ENCODE results near the gene MCCD1.
"Not testable (repeated sequence)": the region's sequence is repeated elsewhere in the genome, so short reads cannot be mapped to it uniquely, and the experiment has no call there.

The MCCD1 gene, protein sequence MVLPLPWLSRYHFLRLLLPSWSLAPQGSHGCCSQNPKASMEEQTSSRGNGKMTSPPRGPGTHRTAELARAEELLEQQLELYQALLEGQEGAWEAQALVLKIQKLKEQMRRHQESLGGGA

DNA sequence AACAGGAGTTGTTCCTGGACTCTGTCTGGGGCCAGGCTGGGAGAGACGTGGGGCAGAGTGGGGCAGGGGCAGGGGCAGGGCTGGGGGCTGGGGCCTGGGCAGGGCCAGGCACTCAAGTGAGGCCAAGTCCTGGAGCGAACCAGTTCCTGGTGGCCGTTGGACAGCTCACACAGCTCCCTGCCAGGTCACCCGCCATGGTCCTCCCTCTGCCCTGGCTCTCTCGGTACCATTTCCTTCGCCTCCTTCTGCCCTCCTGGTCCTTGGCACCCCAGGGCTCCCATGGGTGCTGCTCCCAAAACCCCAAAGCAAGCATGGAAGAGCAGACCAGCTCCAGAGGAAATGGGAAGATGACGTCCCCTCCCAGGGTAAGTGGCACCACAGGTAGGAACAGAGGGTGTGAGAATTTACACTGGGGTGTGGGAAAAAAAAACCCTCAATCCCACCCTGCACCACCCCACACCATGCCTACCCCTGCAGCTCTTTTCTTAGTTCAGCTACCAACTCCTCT lies at the start of gene MCCD1:
Gene MCCD1 (plus strand): TSS at position 142 of the 508 bp plus-strand sequence. CDS start 53 bp downstream, at position 195.
- DNase-seq: no peak

DNA sequence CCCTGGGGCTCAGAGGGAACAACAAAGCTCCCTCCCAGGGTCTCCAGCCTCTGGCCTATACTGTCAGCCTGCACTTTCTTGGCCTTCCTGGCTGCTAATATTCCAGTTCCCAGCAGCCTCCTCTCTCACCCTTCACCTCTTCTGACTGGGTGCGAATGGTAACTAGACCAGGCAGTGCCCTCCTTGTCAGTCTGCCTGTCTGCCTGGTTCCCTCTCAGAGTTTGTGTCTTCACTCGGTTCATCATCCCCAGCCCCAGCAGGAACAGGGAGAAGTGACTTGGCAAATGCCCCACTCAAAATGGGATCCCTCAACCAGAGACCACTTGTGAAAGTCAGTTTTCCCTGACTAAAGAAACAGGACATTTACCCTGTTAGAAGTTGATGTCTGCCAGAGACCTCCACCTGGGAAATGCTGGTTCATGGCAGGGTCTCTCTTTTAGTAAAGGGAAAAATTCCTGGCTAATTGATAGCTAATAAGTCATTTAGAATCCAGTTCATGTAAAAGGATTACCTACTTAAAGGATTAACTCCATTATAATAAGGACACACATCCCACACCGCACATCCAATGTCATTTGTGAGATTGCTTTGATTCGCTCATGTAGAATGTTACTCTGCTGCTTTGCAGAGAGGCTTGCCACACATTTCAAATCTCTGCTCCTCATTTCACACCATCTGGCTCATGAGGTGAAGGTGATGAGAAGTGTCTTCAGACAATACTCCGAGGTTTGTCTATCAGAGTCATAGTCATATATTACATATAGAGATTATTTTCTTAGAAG lies 49.4 kb upstream of the MCCD1 start:
- peak; percentile 96 for DNase-seq

DNA sequence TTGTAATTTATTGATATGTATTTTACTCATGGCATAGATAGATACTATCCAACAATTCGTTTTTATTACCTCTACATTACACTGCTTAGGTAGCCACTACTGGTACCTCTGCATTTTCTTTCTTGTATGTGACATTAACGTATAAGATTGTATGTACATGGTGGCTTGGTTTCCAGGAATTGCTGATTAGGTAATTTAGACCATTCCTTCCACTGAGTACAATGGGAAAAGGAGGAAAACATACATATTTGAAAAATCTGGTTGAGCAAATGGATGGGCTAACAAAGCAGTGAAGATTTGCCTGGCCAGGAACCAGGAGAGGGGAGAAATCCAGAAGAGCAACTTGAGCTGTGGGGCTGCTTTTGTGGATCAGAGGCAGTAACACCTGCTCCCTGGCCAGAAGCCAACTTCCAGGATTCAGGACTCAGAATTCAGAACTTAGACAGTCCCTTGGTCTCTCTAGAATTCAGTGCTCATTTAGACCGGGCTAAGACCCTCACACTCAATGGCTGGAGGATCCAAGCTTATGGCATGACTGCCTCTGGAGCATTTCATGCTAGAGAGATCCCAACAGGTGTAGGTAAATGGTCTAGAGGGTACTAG lies 48.7 kb upstream of the MCCD1 start:
- DNase-seq: peak; percentile 95

DNA sequence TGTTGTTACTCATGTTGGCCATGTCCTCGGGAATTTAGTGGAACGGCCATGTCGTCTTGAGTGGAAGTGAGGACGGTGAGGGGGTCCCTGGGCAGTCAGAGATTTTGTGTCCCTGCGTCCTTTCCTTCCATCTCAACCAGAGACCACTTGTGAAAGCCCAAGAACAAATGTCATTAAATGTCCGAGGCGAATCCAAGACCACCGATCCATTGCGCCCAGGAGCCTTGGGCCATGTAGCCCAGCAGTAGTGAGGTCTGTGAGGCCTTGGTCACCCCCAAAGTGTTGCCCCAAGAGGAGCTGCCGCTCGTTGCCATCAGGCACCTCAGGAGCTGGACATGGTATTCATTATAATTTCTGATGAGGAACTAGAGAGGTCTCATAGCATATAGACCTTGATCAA lies 48.2 kb upstream of the MCCD1 start:
- DNase-seq: no peak

DNA sequence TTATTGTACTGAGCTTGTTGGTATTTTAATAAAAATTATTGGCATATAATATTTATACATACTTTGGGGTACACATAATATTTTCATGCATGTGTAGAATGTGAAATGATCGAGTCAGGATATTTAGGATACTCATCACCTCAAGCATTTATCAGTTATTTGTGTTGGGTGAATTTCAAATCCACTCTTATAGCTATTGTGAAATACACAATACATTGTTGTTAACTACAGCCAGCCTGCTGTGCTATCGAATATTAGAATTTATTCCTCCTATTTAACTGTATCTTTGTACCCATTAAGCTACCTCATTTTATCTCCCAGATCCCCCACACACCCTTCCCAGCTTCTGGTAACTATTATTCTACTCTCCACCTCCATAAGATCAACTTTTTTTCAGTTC lies 45.4 kb upstream of the MCCD1 start:
- DNase-seq: no peak

DNA sequence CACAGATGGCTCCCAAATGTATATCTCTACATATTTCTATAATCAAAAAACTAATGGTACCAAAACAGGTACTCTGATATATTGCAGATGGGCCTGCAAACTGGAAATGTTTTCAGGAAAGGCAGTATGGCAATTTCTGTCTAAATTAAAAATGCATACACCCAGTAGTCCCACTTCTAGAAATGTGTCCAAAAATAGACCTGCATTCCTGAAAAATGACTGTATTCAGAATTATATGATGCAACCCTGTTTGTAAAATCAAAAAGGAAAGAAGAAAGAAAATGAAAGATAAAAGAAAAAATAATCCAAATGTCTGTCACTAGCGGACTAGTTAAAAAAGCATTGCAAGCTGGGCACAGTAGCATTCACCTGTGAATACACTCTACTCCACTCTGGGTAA lies 43.7 kb upstream of the MCCD1 start:
- DNase-seq: no peak

DNA sequence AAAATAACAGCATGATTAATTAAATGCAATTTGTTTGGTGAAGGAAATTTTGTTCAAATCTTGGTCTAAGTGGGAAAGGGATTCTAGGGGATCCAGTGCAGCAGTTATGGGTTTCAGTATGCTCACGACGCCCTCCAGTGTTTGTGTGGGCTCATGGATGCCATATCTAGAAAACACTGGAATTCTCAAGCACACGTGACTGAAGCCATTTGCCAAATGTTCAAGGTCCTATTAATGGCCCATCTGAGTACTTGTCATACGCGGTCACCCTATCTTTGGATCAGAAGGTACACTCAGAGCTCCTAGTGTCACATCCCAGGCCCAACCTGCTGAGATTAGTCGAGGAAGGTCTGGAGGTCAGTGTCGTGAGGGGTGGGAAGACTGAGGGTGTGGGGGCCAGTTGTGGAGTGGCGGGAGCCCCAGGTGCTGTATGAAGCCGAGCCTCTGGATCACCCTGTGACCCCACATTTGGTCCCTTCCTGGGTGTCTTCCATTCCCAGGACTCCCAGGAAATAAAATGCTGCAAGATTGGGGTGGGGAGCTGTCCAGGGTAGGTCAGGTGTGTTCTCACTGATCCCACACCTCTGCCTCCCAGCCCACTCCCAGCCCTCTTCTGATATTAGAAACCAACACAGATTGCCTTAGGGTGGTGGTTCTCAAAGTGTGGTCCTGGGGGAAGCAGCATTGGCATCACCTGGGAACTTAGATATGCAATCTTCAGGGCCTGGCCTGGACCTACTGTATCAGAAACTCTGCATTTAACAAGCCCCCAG lies 42.5 kb upstream of the MCCD1 start:
- not testable (repeated sequence) for DNase-seq

DNA sequence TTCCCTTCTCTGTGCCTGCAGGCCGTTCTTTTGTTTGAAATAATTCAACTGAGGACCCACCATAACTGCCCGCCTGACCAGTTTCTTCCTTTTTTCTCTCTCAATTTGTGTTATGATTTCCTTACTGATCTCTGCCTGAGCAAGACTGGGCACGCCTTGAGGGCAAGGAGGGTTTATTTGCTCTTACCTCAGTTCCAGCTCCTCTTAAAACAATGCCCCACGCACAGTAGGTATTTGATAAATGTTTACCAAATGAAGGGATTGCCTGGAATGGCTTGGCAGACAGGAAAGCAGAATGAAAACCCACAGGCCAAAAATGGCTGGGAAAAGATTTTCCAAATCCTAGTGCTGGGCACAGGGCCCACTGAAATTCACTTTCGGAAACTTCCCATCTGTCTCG lies 41.1 kb upstream of the MCCD1 start:
- DNase-seq: not testable (repeated sequence)

DNA sequence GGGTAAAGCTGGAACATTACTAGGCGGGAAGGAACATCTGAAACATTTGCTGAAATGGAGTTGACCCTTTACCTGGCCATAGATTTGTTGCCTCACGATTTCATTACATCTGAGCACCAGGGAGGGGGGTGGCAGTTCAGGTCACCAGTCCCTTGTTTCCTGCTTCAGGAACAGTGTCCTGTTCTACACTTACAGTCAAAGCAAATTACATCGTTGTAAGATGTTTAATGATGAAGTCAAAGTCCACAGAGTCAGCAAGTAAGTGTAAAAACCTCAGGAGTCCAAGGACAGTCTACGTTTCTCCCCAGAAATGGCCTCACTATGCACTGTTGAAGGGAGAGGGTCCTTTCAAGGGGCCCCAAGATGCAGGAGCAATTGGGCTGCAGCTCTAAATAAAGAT lies 39.7 kb upstream of the MCCD1 start:
- no peak for DNase-seq

DNA sequence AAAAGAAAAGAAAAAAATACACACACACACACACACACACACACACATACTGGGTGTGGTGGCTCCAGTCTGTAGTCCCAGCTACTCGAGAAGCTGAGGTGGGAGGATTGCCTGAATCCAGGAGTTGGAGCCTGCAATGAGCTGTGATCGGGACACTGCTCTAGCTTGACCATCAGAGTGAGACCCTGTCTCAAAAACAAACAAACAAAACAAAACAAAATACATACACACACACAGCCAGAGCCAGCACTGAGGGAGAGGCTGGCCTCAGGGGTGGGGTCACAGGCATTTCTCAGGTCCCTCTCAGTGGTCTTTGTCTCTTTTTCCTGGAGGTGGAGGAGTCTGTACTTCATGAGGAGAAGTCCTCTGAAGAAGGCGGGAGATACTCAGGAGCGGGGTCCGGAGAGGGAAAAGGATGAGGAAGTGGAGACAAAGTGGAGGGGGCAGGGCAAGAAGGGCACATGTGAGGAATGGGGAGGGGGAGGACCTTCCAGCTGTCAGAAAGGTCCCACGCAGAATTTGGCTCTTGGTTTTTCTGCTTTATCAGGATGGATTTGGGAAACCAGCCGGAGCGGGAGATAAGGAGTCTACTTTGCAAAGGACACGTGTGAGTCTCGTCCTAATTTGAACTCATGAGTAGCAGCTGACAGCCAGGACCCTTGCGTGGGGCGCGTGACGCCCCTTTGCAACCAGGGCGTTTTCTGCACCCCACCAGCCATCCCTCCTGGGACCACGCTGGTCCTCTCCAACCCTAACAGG lies 38.5 kb upstream of the MCCD1 start:
- no peak for DNase-seq

DNA sequence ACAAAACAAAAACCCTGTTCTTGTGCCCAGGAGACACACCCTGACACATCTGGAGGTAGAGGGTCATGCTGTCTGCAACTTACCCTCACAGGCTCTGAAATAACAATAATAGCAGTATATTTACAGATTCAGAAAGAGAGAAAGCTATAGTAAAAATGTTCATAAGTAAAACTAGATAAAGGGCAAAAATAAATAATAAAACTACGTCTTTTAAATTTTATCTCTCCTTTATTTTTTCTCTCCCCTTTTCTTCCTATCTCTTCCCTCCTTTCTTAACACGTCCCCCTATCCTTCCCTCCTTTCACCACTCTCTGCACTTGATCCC lies 35.2 kb upstream of the MCCD1 start:
- not testable (repeated sequence) for DNase-seq

DNA sequence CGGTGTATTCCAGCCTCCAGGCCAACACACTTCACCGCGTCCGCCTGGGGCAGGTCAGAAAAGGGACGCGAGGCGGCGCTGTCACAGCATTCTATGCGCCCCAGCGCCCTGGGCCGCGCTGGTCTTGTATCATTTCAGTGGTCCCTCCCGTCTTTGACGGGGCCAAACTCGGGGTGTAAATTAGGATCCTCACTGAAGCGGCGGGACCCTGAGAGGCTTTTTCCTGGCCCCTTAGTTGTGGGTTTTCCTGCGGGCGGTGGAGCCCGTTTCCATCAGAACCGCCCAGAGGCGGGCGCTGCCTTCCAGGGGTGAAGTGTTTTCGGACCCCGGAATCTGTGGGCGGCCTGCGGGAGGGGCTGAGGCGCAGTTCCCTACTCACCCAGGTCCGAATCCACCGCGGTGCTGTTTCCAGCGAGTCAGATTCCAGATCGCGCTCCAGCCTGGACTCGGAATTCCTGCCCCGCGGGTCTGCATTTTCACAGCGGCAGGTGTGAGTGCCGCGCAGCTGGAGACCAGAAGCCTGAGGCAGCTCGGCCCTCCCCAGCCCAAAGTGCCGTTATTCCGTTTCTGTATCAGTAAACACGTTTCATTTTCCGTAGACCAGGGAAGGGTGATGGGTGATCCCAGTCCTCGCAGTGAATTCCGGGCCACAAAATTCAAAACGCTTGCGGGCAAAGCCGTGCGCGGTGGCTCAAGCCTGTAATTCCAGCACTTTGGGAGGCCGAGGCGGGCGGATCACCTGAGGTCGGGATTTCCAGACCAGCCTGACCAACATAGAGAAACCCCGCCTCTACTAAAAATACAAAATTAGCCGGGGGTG lies 34.7 kb upstream of the MCCD1 start:
- peak; percentile 86 for DNase-seq

DNA sequence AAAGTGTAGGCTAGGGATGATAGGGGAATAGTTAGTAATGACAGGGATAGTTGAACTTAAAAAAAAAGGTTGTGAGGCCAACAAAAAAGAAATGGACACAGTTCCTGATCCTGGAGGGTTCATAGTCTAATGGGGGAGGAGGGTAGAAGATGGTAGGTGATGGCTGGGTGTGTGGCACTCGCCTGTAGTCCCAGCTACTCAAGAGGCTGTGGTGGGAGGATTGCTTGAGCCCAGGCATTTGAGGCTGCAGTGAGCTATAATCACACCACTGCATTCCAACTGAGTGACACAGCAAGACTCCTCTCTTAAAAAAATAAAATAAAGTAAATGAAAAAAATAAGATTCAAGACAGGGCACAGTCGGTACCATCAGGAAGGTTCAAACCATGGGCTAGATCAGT lies 33.2 kb upstream of the MCCD1 start:
- DNase-seq: no peak

DNA sequence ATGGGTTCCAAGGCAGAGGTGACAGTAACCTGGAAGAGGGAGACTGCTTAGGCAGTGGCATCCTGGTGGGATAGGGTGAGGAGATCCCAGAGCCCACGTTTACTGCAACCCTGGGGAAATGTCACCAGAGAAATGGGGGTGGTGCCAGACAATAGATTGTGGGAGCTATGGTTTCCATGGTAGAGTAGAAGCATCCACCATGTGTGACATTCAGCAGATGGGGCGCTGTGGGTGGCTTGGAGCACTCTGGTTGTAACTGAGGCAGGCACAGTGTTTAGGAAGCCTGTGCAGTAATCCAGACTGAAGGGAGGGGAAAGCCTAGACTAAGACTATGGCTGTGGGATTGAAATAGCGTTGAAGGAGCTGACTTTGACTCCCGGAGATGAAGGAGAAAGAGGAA lies 31.9 kb upstream of the MCCD1 start:
- DNase-seq: not testable (repeated sequence)

DNA sequence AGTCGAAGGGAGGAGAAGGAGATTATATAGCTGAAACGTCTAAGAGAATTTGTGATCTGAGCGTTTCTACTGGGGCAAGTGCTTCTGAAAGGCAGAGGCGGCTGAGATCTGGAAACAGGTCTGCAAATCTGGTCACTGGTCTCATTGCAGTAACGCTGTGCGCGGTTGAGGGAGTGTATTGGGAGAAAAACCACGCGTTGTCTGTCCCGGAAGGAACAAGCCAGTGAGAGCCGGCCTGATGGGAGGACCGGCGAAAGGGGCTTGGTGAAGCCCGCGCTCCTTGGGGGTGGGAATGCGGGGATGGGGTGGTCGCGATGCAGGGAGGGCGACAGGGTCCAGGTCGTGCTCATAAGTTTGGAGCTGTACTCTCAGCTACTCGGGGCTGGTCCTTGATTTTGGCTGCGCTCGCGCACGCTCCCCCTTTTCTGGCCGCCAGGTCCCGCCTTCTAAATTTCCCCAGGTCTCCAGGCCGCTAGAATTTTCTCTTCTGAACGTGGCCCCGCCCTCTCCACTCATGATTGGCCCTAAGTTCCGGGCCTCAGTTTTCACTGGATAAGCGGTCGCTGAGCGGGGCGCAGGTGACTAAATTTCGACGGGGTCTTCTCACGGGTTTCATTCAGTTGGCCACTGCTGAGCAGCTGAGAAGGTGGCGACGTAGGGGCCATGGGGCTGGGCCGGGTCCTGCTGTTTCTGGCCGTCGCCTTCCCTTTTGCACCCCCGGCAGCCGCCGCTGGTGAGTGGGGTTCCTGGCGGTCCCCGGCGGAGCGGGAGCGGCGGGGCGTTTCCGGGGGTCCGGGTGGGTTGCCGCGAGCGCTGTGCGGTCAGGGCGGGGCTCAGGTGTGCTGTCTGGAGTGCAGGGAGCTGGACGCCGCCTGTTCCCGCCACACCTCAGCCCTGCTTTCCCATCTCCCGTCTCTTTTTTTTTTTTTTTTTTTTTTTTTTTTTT lies 31.0 kb upstream of the MCCD1 start, which contains the start of gene MICB:
Gene MICB (plus strand): TSS at position 615 of the 946 bp plus-strand sequence. CDS start 49 bp downstream, at position 664.
- peak; percentile 61 for DNase-seq

DNA sequence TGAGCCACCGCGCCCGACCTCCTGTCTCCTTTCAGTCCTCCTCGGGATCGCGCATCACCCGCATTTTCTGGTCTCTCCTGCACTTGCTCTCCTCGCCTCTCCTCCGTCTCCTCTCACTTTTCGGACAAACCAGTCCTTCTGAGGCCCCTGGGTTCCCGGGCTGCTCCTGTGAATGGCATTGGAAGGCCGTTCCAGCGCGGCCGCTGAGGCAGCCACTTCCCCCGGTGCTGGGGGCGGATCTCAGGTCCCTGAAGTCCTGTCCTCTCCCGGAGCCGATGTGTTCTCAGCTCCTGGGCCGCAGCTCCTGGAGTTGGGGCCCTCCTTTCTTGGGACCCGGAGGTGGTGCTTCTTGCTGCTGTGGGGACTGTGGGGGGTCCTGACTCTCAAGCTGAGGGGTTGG lies 30.0 kb upstream of the MCCD1 start:
- DNase-seq: no peak

DNA sequence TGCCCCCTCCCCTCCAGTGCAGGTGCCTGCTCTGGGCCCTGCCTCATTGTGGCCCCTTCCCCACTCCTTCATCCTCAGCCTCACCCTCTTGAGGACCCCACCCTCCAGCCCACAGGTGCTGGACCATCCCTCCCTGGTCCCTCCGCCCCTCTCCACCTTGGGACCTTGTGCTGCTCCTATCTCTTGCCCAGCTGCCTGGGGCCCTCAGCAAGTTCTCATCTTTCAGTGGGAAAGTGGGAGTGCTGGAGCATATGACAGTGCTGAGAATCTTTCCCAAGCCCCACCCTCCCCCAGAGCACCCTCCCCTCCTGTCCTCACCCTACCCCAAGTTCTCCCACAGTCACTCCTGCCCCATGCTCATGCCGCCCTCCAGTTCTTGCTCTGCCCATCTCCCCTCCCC lies 29.1 kb upstream of the MCCD1 start:
- not testable (repeated sequence) for DNase-seq

DNA sequence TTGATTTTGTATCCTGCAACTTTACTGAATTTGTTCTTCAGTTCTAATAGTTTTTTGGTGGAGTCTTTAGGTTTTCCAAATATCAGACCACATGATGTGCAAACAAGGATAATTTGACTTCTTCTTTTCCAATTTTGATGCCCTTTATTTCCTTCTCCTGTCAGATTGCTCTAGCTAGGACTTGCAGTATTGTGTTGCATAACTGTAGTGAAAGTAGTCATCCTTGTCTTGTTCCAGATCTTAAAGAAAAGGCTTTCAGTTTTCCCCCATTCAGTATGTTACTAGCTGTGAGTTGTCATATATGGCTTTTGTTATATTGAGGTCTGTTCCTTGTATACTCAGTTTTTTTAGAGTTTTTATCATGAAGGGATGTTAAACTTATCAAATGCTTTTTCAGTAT lies 26.2 kb upstream of the MCCD1 start:
- DNase-seq: no peak

DNA sequence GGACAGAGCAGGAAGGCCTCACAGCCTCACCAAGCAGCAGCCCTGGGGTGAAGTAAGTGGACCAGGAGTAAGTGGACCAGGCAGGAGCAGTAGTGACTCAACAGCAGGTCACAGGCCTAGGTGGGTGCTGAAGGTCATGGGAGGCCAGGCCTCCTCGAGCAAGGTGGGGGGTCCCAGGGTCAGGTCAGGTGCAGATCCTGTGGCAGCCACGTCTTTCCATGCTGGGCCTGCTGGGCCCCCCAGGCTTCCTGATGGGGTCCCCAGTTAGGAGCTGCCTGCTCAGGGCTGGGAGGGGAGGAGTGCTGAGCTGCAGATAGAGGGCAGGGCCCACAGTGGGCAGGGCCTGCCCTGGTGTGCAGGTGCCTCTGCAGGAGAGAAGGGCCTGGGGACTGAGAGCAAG lies 19.7 kb upstream of the MCCD1 start:
- DNase-seq: not testable (repeated sequence)

DNA sequence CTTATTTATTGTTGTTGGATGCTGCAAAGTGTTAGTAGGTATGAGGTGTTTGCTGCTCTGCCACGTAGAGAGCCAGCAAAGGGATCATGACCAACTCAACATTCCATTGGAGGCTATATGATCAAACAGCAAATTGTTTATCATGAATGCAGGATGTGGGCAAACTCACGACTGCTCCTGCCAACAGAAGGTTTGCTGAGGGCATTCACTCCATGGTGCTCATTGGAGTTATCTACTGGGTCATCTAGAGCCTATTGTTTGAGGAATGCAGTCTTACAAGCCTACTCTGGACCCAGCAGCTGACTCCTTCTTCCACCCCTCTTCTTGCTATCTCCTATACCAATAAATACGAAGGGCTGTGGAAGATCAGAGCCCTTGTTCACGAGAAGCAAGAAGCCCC lies 18.8 kb upstream of the MCCD1 start:
- DNase-seq: no peak
